Activated B cell treated with CpG ODN at 0.5 μM for 24 hours (primary cell): Measurements from ENCODE around the gene C19orf67. TPM values are rescaled to one million over a fixed set of nuclear protein-coding genes. Genes with fewer than 3 reads are reported as not detected.

Experiments
- ATAC-seq: fragments of 200-7000 bp; cut with Tn5 transposase; one replicate; pipeline ENCODE4 v1.10.0; 2021; ENCODE audit warnings: low read depth, mild to moderate bottlenecking, moderate library complexity
- CTCF ChIA-PET: fragments of 350-600 bp; sonication (Branson Sonifier 250); formaldehyde crosslinking; loops from one replicate; lab custom pipeline; 2021; ENCODE audit warnings: antibody characterized with exemption; lab: Charles Lee
- POLR2A ChIA-PET: fragments of 350-600 bp; sonication (Branson Sonifier 250); formaldehyde crosslinking; loops from one replicate; lab custom pipeline; 2021; ENCODE audit warnings: antibody characterized with exemption; lab: Charles Lee
- DNase-seq: peaks from one replicate; pipeline ENCODE4 v3.0.0; 2022
- H3K27ac Mint-ChIP-seq: one replicate; pipeline ENCODE4 v1.8.0; 2020; ENCODE audit warnings: mixed read lengths
- H3K27me3 Mint-ChIP-seq: one replicate; pipeline ENCODE4 v1.8.0; 2021; ENCODE audit warnings: mixed read lengths
- H3K36me3 Mint-ChIP-seq: one replicate; pipeline ENCODE4 v1.8.0; 2021; ENCODE audit warnings: low read depth, mixed read lengths
- H3K4me1 Mint-ChIP-seq: one replicate; pipeline ENCODE4 v1.8.0; 2021; ENCODE audit warnings: mixed read lengths
- H3K4me3 Mint-ChIP-seq: one replicate; pipeline ENCODE4 v1.8.0; 2020; ENCODE audit warnings: mild to moderate bottlenecking, mixed read lengths
- H3K9me3 Mint-ChIP-seq: one replicate; pipeline ENCODE4 v1.8.0; 2020; ENCODE audit warnings: mixed read lengths
- intact Hi-C: fragments of 100-400 bp; cut with micrococcal nuclease; formaldehyde crosslinking; loops from one replicate; pipeline ENCODE4 v1.15.1; 2024
- total RNA-seq: library from RNA; stranded (reverse); gene quantifications from 2 replicates; pipeline ENCODE4 v1.2.3, GENCODE V29; 2022
- TF ChIP-seq, protein P1 (sequence below): fragments of 200-600 bp; IDR thresholded peaks from one replicate; pipeline ENCODE4 v1.8.0; 2022; ENCODE audit warnings: antibody characterized with exemption, mild to moderate bottlenecking

The C19orf67 gene
- total RNA-seq, 1 donor from 2014 or later = not detected

DNA sequence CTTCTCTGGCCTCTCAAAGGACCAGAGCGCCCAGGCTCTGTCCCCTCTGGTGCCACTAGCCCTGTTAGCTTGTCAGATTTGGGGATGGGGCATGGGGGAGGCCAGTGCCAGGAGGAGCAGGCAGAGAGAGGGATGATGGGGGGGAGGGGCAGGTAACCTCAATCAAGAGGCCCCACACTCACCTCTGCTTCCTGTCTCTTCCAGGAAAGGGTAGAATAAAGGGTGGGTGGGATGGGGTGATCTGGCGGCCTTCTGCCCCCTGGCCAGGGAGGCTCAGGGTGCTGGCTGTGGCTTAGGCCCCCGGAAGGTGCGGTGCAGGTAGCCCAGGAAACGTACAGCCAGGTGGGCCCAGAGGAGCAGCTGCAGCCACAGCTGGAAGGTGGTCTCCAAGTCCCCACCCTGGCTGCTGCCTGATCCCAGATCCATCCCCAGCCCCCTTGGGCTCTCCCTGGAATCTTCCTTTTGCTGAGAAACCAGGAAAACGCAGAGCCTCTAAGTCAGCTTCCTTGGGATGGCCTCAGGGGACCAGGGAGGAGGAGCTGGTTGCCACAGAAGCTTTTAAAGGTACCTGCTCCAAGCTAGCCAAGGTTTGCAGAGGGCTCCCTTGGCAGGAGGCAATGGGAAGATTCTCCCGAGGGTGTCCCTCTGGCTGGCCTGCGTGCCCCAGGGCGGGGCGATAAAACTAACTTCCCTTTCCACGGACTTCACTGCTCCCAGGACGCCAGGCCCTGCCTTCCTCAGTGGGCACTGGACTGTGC, 26.6 kb upstream of the C19orf67 start:
- Mint-ChIP-seq H3K27ac (no peak overlapping the region), H3K4me1 (peaks cover 31% of the 10 kb centered on the region), H3K9me3 (no peaks in the 10 kb centered on the region), H3K4me3 (no peak overlapping the region), H3K27me3 (no peaks in the 10 kb centered on the region), H3K36me3 (peaks cover 6% of the 10 kb centered on the region)
- TF ChIP-seq, protein P1, sequence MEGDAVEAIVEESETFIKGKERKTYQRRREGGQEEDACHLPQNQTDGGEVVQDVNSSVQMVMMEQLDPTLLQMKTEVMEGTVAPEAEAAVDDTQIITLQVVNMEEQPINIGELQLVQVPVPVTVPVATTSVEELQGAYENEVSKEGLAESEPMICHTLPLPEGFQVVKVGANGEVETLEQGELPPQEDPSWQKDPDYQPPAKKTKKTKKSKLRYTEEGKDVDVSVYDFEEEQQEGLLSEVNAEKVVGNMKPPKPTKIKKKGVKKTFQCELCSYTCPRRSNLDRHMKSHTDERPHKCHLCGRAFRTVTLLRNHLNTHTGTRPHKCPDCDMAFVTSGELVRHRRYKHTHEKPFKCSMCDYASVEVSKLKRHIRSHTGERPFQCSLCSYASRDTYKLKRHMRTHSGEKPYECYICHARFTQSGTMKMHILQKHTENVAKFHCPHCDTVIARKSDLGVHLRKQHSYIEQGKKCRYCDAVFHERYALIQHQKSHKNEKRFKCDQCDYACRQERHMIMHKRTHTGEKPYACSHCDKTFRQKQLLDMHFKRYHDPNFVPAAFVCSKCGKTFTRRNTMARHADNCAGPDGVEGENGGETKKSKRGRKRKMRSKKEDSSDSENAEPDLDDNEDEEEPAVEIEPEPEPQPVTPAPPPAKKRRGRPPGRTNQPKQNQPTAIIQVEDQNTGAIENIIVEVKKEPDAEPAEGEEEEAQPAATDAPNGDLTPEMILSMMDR = no peak
- intact Hi-C loops = loop anchor here (10.0 kb wide), 1 partner anchor 317 kb away; the partner anchor contains the start of gene ZSWIM4
- ATAC-seq (no peak), DNase-seq (no peak)
- CTCF ChIA-PET = no interaction called here
- POLR2A ChIA-PET = no interaction called here

DNA sequence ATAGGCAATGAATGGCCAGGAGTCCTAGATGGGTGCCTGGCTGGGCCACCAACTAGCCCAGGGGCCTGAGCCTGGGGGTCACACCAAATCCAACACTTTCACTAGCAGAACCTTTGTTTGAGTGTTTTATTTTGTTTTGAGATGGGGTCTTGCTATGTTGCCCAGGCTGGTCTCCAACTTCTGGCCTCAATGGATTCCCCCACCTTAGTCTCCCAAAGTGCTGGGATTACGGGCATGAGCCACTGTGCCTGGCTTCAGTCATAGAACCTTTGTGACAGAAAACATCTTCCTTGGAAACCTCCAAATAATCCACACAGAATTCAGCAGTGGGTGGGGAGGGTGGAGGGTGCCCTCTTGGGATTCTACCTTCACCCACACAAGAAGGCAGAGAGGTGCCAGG, 25.9 kb upstream of the C19orf67 start:
- Mint-ChIP-seq H3K4me3 (no peak overlapping the region), H3K4me1 (peaks cover 26% of the 10 kb centered on the region), H3K27ac (no peak overlapping the region), H3K9me3 (no peaks in the 10 kb centered on the region), H3K27me3 (no peaks in the 10 kb centered on the region), H3K36me3 (peaks cover 11% of the 10 kb centered on the region)
- ChIA-PET CTCF (no interaction called here), POLR2A (no interaction called here)
- ATAC-seq (no peak), DNase-seq (no peak)
- intact Hi-C loops = loop anchor here (10.0 kb wide), 1 partner anchor 317 kb away; the partner anchor contains the start of gene ZSWIM4
- TF ChIP-seq, protein P1 = no peak

DNA sequence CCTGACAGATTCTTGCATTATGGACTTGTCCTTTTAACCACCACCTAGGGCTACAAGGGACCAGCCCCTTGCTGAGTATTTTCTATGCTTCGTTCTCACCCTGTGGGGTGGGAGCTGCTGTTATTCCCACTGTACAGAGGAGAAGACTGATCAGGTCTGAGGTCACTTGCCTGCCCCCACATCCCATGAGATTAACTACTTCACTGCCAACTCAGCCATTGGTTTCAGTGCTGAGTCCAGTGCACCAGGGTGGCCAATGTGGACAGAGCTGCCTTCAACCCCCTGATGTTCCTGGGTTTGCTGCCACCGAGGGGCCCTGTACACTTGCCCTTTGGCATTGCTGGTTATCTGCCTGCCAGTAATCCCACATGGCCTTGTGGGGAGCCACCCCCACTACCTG, 25.1 kb upstream of the C19orf67 start:
- CTCF ChIA-PET = interaction anchor here (0.6 kb wide), 1 partner anchor 34 kb away, joined by 4 read pairs; no protein-coding TSS in a partner anchor
- POLR2A ChIA-PET = no interaction called here
- DNase-seq (no peak), ATAC-seq (no peak)
- Mint-ChIP-seq H3K36me3 (peaks cover 20% of the 10 kb centered on the region), H3K4me3 (no peak overlapping the region), H3K27me3 (no peaks in the 10 kb centered on the region), H3K4me1 (peaks cover 18% of the 10 kb centered on the region), H3K9me3 (no peaks in the 10 kb centered on the region), H3K27ac (peak overlapping the region; percentile 18)
- TF ChIP-seq, protein P1 = no peak
- intact Hi-C loops = loop anchor here (10.0 kb wide), 1 partner anchor 316 kb away; the partner anchor contains the start of gene ZSWIM4

DNA sequence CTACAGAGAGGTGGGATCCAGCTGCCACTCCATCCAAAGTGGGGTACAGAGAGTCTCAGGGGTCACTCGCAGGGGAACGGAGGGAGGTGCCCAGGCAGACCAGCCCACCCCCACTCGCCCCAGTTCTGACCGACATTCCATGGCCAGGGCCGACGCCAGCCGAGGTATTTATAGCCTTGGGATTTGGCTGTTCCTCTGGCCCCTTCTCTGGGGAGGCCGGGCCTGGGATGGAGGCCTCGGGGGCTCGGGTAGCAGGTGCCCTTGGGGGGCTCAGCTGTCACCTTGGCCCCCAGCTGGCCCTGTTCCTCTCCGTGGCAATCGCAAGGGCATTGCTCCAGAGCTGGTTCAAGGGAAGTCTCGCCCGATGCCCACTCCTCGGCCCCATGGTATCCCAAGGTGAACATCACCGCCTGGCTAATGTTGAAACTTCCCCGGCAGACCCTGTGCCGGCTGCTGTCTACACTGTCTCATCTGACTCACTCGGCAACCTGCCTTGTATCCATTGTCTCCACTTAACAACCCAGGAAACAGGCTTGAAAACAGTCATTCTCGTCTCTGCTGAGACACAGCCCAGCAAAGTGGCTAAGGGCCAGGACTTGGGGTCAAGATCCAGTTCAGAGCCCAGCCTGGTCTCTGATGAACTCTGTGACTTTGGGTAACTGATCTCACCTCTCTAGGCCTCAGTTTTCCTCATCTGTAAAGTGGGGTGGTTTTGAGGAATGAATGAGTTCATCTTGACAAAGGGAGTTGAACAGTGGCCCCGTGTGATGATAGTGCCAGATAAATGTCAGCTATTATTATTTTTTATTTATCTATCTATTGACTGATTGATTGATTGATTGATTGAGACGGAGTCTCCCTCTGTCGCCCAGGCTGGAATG, 22.2 kb upstream of the C19orf67 start:
- no peak for DNase-seq
- no peak for ATAC-seq
- ChIA-PET POLR2A (interaction anchor here (0.7 kb wide), 1 partner anchor 304 kb away, joined by 3 read pairs; no protein-coding TSS in a partner anchor), CTCF (no interaction called here)
- intact Hi-C loops = no loop called here
- H3K4me1 Mint-ChIP-seq = no peaks in the 10 kb centered on the region
- H3K4me3 Mint-ChIP-seq = no peak overlapping the region
- H3K27me3 Mint-ChIP-seq = no peaks in the 10 kb centered on the region
- peaks cover 32% of the 10 kb centered on the region for H3K36me3 Mint-ChIP-seq
- H3K9me3 Mint-ChIP-seq = no peaks in the 10 kb centered on the region
- TF ChIP-seq, protein P1 = no peak
- no peak overlapping the region for H3K27ac Mint-ChIP-seq

DNA sequence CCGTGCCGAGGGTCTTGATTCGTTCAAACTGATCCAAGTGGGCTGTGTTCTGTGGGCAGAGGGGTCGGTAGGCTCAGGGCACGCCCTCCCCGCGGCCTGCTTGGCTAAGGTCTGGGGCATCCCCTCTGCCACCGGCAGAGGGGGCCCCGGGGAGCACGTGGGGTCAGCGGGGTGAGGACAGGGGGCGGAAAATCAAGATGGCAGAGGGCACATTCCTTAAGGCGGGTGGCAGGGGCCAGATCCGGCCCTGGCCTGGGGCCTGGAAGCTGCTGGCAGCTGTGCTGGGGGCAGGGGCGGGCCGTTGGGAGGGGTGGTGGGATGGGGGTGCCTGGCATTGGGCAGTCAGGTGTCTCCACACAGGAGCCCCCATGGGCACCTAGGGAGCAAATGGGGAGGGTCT, 21.3 kb upstream of the C19orf67 start:
- no peaks in the 10 kb centered on the region for H3K4me1 Mint-ChIP-seq
- no peak for DNase-seq
- TF ChIP-seq, protein P1 = no peak
- no peaks in the 10 kb centered on the region for H3K9me3 Mint-ChIP-seq
- ChIA-PET CTCF (no interaction called here), POLR2A (no interaction called here)
- no peak overlapping the region for H3K27ac Mint-ChIP-seq
- ATAC-seq = no peak
- intact Hi-C loops = no loop called here
- H3K4me3 Mint-ChIP-seq = no peak overlapping the region
- no peaks in the 10 kb centered on the region for H3K27me3 Mint-ChIP-seq
- H3K36me3 Mint-ChIP-seq = peaks cover 39% of the 10 kb centered on the region
